HEK293 (cell line): ENCODE data around the gene CRIM1.

Source experiments
- CTCF ChIA-PET: fragments of 350-600 bp; formaldehyde crosslinking; extraction: SDS; loops from one replicate; lab custom pipeline; 2021; ENCODE audit warnings: antibody characterized with exemption; lab: Yijun Ruan, JAX
- POLR2A ChIA-PET: fragments of 300-600 bp; formaldehyde crosslinking; extraction: SDS; loops from one replicate; lab custom pipeline; 2020; ENCODE audit warnings: antibody characterized with exemption, inconsistent platforms; lab: Yijun Ruan, JAX
- H3K27ac ChIP-seq: fragments of 200-500 bp; sonication (Bioruptor generic); 2 replicates; pipeline ENCODE4 v1.5.1; 2014; ENCODE audit warnings: low read depth, low read length, control low read depth, inconsistent platforms; ENCODE audit errors: extremely low read depth
- H3K36me3 ChIP-seq, 2 experiments: fragments of 200-500 bp in 1 of 2; sonication (Bioruptor generic) in 1 of 2; 1 replicate in 1 of 2; 2 replicates in 1 of 2; pipeline ENCODE4 v1.5.1; 2014 to 2017; ENCODE audit warnings: inconsistent platforms in 2 of 2, low read length in 2 of 2; ENCODE audit not compliant: control insufficient read depth in 2 of 2, insufficient read depth in 1 of 2
- H3K4me1 ChIP-seq: fragments of 200-500 bp; sonication (Bioruptor generic); 2 replicates; pipeline ENCODE4 v1.5.1; 2014; ENCODE audit warnings: mild to moderate bottlenecking, low read length, inconsistent platforms; ENCODE audit not compliant: control insufficient read depth, insufficient read depth
- H3K4me3 ChIP-seq: 2 replicates; pipeline ENCODE4 v1.5.1; 2011; ENCODE audit warnings: low read depth, mild to moderate bottlenecking, control low read depth, low read length, moderate library complexity
- H3K9me3 ChIP-seq: fragments of 200-500 bp; sonication (Bioruptor generic); 2 replicates; pipeline ENCODE4 v1.5.1; 2014; ENCODE audit warnings: low read depth, low read length, inconsistent platforms; ENCODE audit not compliant: control insufficient read depth, insufficient read depth
- HOXA7 ChIP-seq: sonication (generic); formaldehyde crosslinking; IDR thresholded peaks from 2 replicates; pipeline ENCODE4 v1.8.1; 2022; ENCODE audit warnings: missing genetic modification reagents, borderline replicate concordance
- KLF16 ChIP-seq: fragments of 450-650 bp; formaldehyde crosslinking; IDR thresholded peaks from 2 replicates; pipeline ENCODE4 v1.5.1; 2017; ENCODE audit warnings: missing biosample characterization, missing genetic modification characterization
- KLF7 ChIP-seq: fragments of 450-650 bp; formaldehyde crosslinking; IDR thresholded peaks from 2 replicates; pipeline ENCODE4 v1.5.1; 2016; ENCODE audit warnings: missing biosample characterization, missing genetic modification characterization, borderline replicate concordance
- PBX3 ChIP-seq: sonication (generic); formaldehyde crosslinking; IDR thresholded peaks from 2 replicates; pipeline ENCODE4 v1.8.1; 2022; ENCODE audit warnings: mild to moderate bottlenecking, moderate library complexity, missing genetic modification reagents
- SALL2 ChIP-seq: fragments of 450-650 bp; formaldehyde crosslinking; IDR thresholded peaks from 2 replicates; pipeline ENCODE4 v1.5.0; 2017; ENCODE audit warnings: missing biosample characterization, mild to moderate bottlenecking, missing genetic modification characterization, borderline replicate concordance
- SCRT1 ChIP-seq: fragments of 450-650 bp; formaldehyde crosslinking; IDR thresholded peaks from 2 replicates; pipeline ENCODE4 v1.5.1; 2016; ENCODE audit warnings: missing biosample characterization, missing genetic modification characterization, borderline replicate concordance
- ZBTB10 ChIP-seq: fragments of 450-650 bp; formaldehyde crosslinking; IDR thresholded peaks from 2 replicates; pipeline ENCODE4 v1.5.1; 2016; ENCODE audit warnings: missing biosample characterization, missing genetic modification characterization
- ZBTB21 ChIP-seq: fragments of 450-650 bp; formaldehyde crosslinking; IDR thresholded peaks from 2 replicates; pipeline ENCODE4 v1.5.1; 2017; ENCODE audit warnings: missing biosample characterization, missing genetic modification characterization
- ZBTB6 ChIP-seq: fragments of 450-650 bp; formaldehyde crosslinking; IDR thresholded peaks from 2 replicates; pipeline ENCODE4 v1.5.1; 2017; ENCODE audit warnings: missing biosample characterization, missing genetic modification characterization
- ZFP37 ChIP-seq: fragments of 450-650 bp; formaldehyde crosslinking; IDR thresholded peaks from 2 replicates; pipeline ENCODE4 v1.5.1; 2016; ENCODE audit warnings: missing biosample characterization, missing genetic modification characterization
- ZNF16 ChIP-seq: fragments of 450-650 bp; formaldehyde crosslinking; IDR thresholded peaks from 2 replicates; pipeline ENCODE4 v1.5.1; 2016; ENCODE audit warnings: low read depth, missing biosample characterization, missing genetic modification characterization
- ZNF214 ChIP-seq: fragments of 450-650 bp; formaldehyde crosslinking; IDR thresholded peaks from 2 replicates; pipeline ENCODE4 v1.5.1; 2017; ENCODE audit warnings: missing biosample characterization, mild to moderate bottlenecking, missing genetic modification characterization, borderline replicate concordance
- ZNF426 ChIP-seq: fragments of 450-650 bp; formaldehyde crosslinking; IDR thresholded peaks from 2 replicates; pipeline ENCODE4 v1.5.1; 2017; ENCODE audit warnings: missing biosample characterization, missing genetic modification characterization, mild to moderate bottlenecking, inconsistent platforms, moderate library complexity
- ZNF514 ChIP-seq: fragments of 450-650 bp; formaldehyde crosslinking; IDR thresholded peaks from 2 replicates; pipeline ENCODE4 v1.5.1; 2016; ENCODE audit warnings: missing biosample characterization, missing genetic modification characterization
- ZNF548 ChIP-seq: fragments of 450-650 bp; formaldehyde crosslinking; IDR thresholded peaks from 2 replicates; pipeline ENCODE4 v1.5.1; 2016; ENCODE audit warnings: missing biosample characterization, missing genetic modification characterization
- ZNF571 ChIP-seq: fragments of 450-650 bp; formaldehyde crosslinking; IDR thresholded peaks from 2 replicates; pipeline ENCODE4 v1.5.0; 2017; ENCODE audit warnings: missing biosample characterization, missing genetic modification characterization
- ZNF580 ChIP-seq: fragments of 450-650 bp; formaldehyde crosslinking; IDR thresholded peaks from 2 replicates; pipeline ENCODE4 v1.5.1; 2016; ENCODE audit warnings: missing biosample characterization, missing genetic modification characterization
- ZNF660 ChIP-seq: fragments of 450-650 bp; IDR thresholded peaks from 2 replicates; pipeline ENCODE4 v1.5.1; 2018; ENCODE audit warnings: missing biosample characterization, mild to moderate bottlenecking, missing genetic modification characterization
- ZNF677 ChIP-seq: fragments of 450-650 bp; IDR thresholded peaks from 2 replicates; pipeline ENCODE4 v1.5.0; 2018; ENCODE audit warnings: missing biosample characterization, mild to moderate bottlenecking, missing genetic modification characterization, moderate library complexity
- ZNF76 ChIP-seq: fragments of 450-650 bp; formaldehyde crosslinking; IDR thresholded peaks from 2 replicates; pipeline ENCODE4; 2016; ENCODE audit warnings: low read depth, missing biosample characterization, missing genetic modification characterization, borderline replicate concordance
- ZNF830 ChIP-seq: fragments of 450-650 bp; IDR thresholded peaks from 2 replicates; pipeline ENCODE4 v1.5.0; 2018; ENCODE audit warnings: missing biosample characterization, missing genetic modification characterization, low read depth, mild to moderate bottlenecking, moderate library complexity
- ZSCAN16 ChIP-seq: fragments of 450-650 bp; formaldehyde crosslinking; IDR thresholded peaks from 2 replicates; pipeline ENCODE4 v1.5.1; 2016; ENCODE audit warnings: missing biosample characterization, missing genetic modification characterization
- ZSCAN4 ChIP-seq: fragments of 450-650 bp; formaldehyde crosslinking; IDR thresholded peaks from 2 replicates; pipeline ENCODE4 v1.5.1; 2017; ENCODE audit warnings: missing biosample characterization, missing genetic modification characterization
- ZXDB ChIP-seq: fragments of 450-650 bp; formaldehyde crosslinking; IDR thresholded peaks from 2 replicates; pipeline ENCODE4 v1.5.1; 2016; ENCODE audit warnings: missing biosample characterization, missing genetic modification characterization

CRIM1 gene

GRCh38 chr2:36512705-36513104 lies 157.1 kb downstream of the CRIM1 start (continued):
- TF ChIP-seq ZNF548 (tag by site-specific recombination): no peak
- TF ChIP-seq ZXDB: no peak
- no peak for TF ChIP-seq ZNF830 (tag by site-specific recombination)
- no peak for TF ChIP-seq ZNF76 (tag by site-specific recombination)
- no peak for TF ChIP-seq ZNF571 (tag by site-specific recombination)
- TF ChIP-seq ZSCAN16 (tag by site-specific recombination): no peak
- TF ChIP-seq, all 188 proteins: peak for 0

- no peak overlapping the region for H3K27ac ChIP-seq
- no peaks in the 10 kb centered on the region for H3K9me3 ChIP-seq
- H3K4me3 ChIP-seq: no peak overlapping the region
- peaks cover 5 to 77% of the 10 kb centered on the region in 2 experiments for H3K36me3 ChIP-seq
- CTCF ChIA-PET: interaction anchor here (1.1 kb wide), 1 partner anchor 161 kb away, joined by 3 read pairs; no protein-coding TSS in a partner anchor
- POLR2A ChIA-PET: no interaction called here
- H3K4me1 ChIP-seq: no peaks in the 10 kb centered on the region
- no peak for TF ChIP-seq ZNF677 (tag by site-specific recombination)
- TF ChIP-seq SCRT1 (tag by site-specific recombination): no peak
- TF ChIP-seq ZNF214 (tag by site-specific recombination): no peak
These were observed 158.1 kb downstream of the CRIM1 start for GRCh38 chr2:36513661-36514060.

- no peak overlapping the region for H3K27ac ChIP-seq
- no peaks in the 10 kb centered on the region for H3K9me3 ChIP-seq
- POLR2A ChIA-PET: no interaction called here
- no peaks in the 10 kb centered on the region for H3K4me1 ChIP-seq
- CTCF ChIA-PET: interaction anchor here (0.6 kb wide), 1 partner anchor 82 kb away, joined by 3 read pairs; the partner anchor contains the start of gene FEZ2
- no peak overlapping the region for H3K4me3 ChIP-seq
- peaks cover 5 to 84% of the 10 kb centered on the region in 2 experiments for H3K36me3 ChIP-seq
- TF ChIP-seq ZNF426 (no peak), ZNF16 (no peak), ZBTB6 (no peak), ZFP37 (tag by site-specific recombination) (no peak), ZSCAN4 (tag by site-specific recombination) (no peak), KLF7 (tag by site-specific recombination) (no peak), ZNF514 (no peak), SALL2 (tag by site-specific recombination) (no peak), ZNF660 (tag by site-specific recombination) (no peak), ZNF580 (tag by site-specific recombination) (no peak), PBX3 (CRISPR knock-in tag) (no peak), HOXA7 (no peak), ZBTB21 (tag by site-specific recombination) (no peak), KLF16 (no peak), ZBTB10 (tag by site-specific recombination) (no peak)
These were observed 160.0 kb downstream of the CRIM1 start for GRCh38 chr2:36515538-36515937.
